ENCODE measurements around the gene SATL1.

- no peak for TF ChIP-seq MAX (IDR thresholded peaks at IDR 0.05)
- TF ChIP-seq TCF12 (IDR thresholded peaks at IDR 0.05; ENCODE audit: low read depth), result no peak
- no peak for TF ChIP-seq EP300 (IDR thresholded peaks at IDR 0.05; ENCODE audit: borderline replicate concordance)
- TF ChIP-seq TAF1 (IDR thresholded peaks at IDR 0.05; ENCODE audit: low read depth), result no peak
- no peak for TF ChIP-seq FOXM1 (IDR thresholded peaks at IDR 0.05; ENCODE audit: borderline replicate concordance, low read depth)
- TF ChIP-seq TEAD4 (IDR thresholded peaks at IDR 0.05), result no peak
- TF ChIP-seq YY1 (IDR thresholded peaks at IDR 0.05; ENCODE audit: low read depth), result no peak
- no peak for TF ChIP-seq REST (IDR thresholded peaks at IDR 0.05; ENCODE audit: low read depth)
- TF ChIP-seq CEBPB (IDR thresholded peaks at IDR 0.05), result no peak
- TF ChIP-seq CREB1 (IDR thresholded peaks at IDR 0.05; ENCODE audit: low read depth), result no peak
Observed at GRCh38 chrX:85084770-85085393, 158.7 kb downstream of the SATL1 start.
